HG02870 (cell line): Measurements from ENCODE around the gene NRIP3.

Source experiments
- ATAC-seq: cut with Tn5 transposase; IDR thresholded peaks from one replicate; pipeline ENCODE4 v1.9.1; 2021; ENCODE audit warnings: mild to moderate bottlenecking, moderate library complexity; ENCODE audit not compliant: unreplicated experiment

Gene NRIP3

GRCh38 chr11:8933931-8934330 is 69.9 kb downstream of the NRIP3 start:
- ATAC-seq = no peak

GRCh38 chr11:8932564-8933180 is 71.1 kb downstream of the NRIP3 start, which contains the start of gene C11orf16:
Gene C11orf16, minus strand, starts transcription at chr11:8932947. Its CDS starts 639 bp downstream, at chr11:8932308.
- ATAC-seq = no peak
